ENCODE data around the gene VCL.
"Not testable (repeated sequence)": the region's sequence is repeated elsewhere in the genome, so short reads cannot be mapped to it uniquely, and the experiment has no call there.

The VCL gene

GRCh38 chr10:73997787-73998622, at the start of gene VCL:
Gene VCL, plus strand, starts transcription at chr10:73998116. Its CDS starts 92 bp downstream, at chr10:73998208.
- DNase-seq (ENCODE audit: low read depth in 1 of 2, low spot score in 1 of 2): peak; percentile 88 to 90

- DNase-seq (ENCODE audit: low read depth in 1 of 2, low spot score in 1 of 2): no peak
Measured at GRCh38 chr10:73948947-73949633, 48.8 kb upstream of the VCL start.

DNA sequence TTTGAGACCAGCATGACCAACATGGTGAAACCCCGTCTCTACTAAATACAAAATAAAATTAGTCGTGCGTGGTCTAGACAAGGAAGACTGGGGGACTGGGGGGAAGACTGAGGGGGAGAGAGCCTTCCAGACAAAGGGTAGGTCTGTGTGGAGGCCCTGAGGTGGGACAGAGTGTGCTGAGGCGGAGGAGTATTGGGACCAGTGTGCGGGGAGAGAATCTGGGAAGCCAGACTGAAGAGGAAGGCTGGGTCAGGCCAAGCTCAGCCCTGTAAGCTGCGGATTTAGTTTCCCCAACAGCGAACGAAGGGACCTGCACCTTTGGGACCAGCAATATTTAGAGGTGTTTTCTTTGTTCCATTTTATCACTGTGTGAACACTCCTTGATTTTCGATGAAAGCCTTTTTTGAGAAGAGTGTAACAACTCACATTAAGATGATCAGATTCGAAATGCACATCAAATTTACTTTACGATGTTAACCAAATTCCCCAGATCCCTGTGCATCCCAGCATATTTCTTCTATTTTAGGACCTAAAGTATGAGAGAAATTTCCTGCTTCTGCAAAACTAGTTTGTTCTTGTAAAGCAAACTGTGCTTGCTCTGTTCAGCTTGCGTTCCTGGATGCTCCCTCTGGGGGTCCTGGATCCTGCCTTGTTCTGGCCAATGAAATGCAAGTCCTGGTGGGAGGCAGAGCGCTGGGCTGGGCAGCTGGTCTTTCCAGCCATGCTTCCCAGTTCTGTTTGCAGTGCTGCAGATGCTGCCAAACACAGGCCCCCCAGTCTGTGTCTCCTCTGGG, 47.6 kb upstream of the VCL start:
- DNase-seq (ENCODE audit: low read depth in 1 of 2, low spot score in 1 of 2): no peak

GRCh38 chr10:73953665-73954064, 44.3 kb upstream of the VCL start:
- no peak for DNase-seq (ENCODE audit: low read depth in 1 of 2, low spot score in 1 of 2)

- no peak for DNase-seq (ENCODE audit: low read depth in 1 of 2, low spot score in 1 of 2)
Measured at GRCh38 chr10:73954737-73955136, 43.2 kb upstream of the VCL start.

GRCh38 chr10:73955719-73956118, 42.2 kb upstream of the VCL start:
- DNase-seq (ENCODE audit: low read depth in 1 of 2, low spot score in 1 of 2): no peak

DNA sequence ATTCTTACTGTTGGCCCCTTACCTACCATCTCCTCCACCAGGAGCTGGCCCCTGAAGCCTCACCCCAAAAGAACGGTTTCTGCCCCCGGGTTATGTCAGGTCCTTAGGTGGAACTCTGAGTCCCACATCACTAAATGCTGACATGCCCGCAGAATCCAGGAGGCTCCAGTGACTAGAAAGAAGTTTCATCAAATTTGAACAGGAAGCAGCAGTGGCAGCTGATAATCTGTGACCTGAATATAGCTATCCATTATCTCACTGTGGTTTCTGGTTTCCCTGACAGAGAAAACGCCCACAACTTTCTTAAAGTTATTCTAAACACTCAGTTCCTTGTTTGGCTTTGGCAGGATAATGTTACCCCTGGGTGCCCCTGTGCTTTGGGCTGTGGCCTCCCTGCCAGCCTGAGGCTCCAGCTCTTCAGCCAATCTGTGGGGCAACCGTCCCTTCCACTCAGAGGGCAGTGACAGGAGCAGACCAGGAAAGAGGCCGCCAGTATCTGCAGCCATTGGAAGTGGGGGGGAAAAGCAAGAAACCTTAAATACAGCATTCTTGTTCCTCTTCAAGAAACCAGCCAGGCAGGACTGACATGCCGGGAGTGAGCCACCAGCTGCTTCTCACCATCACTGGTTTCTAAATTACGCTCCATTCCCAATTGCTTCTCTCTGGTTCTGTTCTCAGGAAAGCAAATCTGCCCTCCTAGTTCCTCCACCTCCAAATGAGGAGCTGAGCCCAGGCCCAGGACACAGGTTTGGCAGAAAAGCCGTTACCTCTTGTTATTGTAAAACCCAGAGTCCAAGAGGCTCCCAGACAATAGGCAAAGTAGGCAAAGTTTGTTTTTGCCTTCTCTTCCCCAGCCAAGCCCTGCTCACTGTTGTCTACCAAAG, 41.2 kb upstream of the VCL start:
- no peak for DNase-seq (ENCODE audit: low read depth in 1 of 2, low spot score in 1 of 2)

DNA sequence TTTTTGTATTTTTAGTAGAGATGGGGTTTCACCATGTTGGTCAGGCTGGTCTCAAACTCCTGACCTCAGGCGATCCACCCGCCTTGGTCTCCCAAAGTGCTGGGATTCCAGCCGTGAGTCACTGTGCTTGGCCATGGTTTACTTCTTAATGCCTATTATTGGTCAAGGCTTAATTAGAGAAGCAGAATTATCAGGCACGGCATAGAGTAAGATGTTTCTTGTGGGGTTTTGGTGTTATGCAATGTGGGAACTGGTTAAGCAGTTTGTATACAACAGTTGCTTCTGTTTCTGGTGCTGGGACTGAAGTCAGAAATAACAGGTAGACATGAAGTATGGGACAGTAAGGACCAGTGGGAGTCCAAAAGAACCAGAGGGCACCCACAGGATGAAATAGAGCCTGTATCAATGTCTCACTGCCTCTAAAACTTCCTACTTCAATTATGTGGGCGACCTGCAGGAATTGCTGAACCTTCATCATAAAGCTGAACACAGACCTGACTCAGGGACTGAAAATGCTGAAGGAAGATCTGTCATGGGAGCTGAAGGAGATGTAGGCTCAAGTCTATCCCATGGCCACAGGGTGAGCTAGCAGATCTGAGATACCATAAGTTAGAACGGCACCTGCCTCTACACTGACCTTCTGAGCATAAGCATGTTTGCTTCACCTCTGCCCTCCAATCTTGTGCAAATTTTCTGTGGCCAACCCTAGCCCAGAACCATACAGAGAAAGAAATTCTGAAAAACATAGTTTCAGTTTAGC, 38.3 kb upstream of the VCL start:
- no peak for DNase-seq (ENCODE audit: low read depth in 1 of 2, low spot score in 1 of 2)

DNA sequence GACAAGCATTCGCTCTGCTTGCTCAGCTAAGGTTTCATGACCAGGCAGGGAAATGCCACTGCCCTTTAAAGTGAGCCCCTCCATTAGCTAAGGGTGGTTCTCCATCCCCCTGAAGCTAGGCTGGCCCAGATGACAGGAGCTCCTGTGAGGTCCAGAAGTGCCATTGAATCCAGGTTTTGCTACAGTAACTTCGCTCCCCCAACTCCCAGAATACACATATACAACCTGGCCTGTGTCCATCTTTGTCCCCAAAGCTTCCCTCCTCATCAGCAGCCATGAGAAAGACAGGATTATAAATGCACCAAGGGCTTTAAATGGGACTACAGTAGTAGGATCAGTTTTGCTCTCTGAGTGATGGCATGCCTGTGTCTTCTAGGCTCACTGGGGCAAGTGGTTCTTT, 35.5 kb upstream of the VCL start:
- no peak for DNase-seq (ENCODE audit: low read depth in 1 of 2, low spot score in 1 of 2)

DNA sequence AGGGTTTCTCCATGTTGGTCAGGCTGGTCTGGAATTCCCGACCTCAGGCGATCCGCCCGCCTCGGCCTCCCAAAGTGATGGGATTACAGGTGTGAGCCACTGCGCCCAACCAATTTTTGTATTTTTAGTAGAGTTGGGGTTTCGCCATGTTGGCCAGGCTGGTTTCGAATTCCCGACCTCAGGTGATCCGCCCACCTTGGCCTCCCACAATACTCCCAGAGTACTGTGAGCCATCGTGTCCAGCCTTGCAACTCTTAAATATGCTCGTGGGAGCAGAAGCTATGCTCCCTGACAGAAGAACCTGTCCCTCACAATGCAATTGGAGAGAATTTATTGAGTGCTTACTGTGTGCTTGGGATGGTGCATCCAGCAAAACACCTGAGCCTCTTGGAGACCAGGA, 34.4 kb upstream of the VCL start:
- DNase-seq (ENCODE audit: low read depth in 1 of 2, low spot score in 1 of 2): not testable (repeated sequence)

DNA sequence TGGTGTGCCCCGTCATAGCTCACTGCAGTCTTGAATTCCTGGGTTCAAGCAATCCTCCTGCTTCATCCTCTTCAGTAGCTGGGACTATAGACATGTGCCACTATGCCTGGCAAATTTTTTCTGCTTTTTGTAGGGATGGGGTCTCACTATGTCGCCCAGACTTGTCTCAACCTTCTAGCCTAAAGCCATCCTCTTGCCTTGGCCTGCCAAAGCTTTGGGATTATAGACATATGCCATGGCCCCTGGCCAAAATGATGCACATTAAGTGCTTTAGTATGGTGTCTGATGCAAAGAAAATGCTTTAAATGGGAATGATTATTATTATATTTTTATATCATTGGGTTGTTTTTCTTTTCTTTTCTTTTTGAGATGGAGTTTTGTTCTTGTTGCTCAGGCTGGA, 33.2 kb upstream of the VCL start:
- no peak for DNase-seq (ENCODE audit: low read depth in 1 of 2, low spot score in 1 of 2)

DNA sequence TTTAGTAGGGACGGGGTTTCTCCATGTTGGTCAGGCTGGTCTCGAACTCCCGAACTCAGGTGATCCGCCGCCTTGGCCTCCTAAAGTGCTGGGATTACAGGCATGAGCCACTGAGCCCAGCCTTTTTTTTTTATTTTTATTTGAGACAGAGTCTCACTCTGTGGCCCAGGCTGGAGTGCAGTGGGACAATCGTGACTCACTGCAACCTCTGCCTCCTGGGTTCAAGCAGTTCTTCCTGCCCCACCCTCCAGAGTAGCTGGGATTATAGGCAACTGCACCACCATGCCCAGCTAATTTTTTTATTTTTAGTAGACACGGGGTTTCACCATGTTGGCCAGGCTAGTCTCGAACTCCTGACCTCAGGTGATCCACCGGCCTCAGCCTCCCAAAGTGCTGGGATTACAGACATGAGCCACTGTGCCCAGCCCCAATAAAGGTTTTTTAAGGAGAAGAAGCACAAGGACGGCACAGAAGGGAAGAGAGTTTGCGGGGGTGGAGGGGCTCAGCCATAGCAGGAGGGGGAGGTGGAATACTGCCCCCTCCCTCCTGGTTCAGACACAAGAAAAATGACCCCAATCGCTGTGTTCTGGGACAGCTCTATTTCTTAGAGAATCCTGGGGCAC, 32.5 kb upstream of the VCL start:
- not testable (repeated sequence) for DNase-seq (ENCODE audit: low read depth in 1 of 2, low spot score in 1 of 2)

DNA sequence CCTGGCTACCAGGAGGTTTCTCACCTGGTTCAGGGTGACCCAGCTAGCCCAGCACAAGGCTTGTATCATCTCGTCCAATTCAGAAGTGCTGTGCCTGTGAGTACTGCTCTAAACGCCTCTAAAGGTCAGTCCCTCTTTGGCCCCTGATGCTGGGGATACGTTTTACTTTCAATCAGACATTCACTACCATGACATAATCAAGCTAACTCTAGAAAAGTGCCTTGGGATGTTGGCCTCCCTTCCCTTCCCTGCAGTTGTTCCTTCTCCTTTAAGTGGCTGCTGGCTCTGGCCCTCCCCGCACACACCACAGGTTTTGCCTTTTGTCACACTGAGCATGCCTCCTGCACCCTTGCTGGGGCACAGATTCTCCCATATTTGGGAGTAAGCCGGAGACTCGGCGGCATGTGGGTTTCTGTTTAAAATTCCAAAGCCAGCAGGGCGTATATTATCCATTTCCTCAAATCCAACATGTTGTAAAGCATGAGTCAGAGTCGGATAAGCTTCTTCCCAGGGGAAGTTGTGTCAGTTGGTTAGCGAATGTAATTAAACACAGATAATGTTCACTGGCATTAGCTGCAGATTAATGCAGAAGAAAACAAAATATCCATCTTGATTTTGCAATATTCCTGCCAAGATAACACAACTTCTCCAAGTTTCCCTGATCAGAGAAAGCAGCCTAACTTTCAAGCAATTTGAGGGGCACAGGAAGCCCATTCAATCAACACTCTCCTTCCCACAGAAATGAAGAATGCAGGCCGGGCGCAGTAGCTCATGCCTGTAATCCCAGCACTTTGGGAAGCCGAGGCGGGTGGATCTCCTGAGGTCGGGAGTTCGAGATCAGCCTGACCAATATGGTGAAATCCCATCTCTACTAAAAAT, 31.8 kb upstream of the VCL start:
- DNase-seq (ENCODE audit: low read depth in 1 of 2, low spot score in 1 of 2): no peak

DNA sequence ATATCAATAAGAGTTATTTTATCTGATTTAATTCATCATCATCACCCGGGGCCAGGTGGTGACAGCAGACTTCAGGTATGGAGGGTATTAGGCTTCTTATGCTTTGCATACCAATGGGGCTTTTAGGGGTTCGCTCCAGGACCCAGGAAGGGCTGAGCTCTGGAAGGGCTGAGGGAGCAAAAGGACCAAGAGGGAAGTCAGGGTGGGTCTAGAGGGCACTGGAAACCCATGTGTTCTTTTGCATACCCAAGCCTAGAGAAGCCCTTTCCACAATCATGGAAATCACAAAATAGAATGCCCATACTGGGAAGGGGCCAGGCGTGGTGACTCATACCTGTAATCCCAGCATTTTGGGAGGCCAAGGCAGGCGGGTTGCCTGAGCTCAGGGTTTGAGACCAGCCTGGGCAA, 30.9 kb upstream of the VCL start:
- DNase-seq (ENCODE audit: low read depth in 1 of 2, low spot score in 1 of 2): no peak

GRCh38 chr10:73967544-73967943, 30.4 kb upstream of the VCL start:
- DNase-seq (ENCODE audit: low read depth in 1 of 2, low spot score in 1 of 2): no peak

DNA sequence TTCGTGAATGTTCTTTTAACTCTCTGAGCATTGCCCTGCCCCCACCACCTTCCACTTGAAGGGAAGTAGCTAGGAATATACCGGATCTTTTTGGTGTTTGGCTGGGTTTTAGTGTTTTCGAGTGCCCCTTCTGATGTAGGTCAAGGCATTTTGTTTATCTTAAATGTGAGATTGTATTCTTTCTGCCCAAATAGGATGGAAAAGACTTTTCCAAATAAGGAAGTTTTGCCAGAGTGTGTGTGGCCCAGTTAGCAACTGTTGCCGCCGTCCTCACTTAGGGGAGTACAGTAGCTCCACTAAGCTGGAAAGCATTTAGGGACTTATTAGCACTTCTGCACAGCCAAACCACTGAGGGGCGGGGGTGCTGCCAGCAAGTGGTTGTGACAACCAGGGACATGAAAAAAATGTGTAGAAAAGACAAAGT, 29.8 kb upstream of the VCL start:
- DNase-seq (ENCODE audit: low read depth in 1 of 2, low spot score in 1 of 2): no peak

DNA sequence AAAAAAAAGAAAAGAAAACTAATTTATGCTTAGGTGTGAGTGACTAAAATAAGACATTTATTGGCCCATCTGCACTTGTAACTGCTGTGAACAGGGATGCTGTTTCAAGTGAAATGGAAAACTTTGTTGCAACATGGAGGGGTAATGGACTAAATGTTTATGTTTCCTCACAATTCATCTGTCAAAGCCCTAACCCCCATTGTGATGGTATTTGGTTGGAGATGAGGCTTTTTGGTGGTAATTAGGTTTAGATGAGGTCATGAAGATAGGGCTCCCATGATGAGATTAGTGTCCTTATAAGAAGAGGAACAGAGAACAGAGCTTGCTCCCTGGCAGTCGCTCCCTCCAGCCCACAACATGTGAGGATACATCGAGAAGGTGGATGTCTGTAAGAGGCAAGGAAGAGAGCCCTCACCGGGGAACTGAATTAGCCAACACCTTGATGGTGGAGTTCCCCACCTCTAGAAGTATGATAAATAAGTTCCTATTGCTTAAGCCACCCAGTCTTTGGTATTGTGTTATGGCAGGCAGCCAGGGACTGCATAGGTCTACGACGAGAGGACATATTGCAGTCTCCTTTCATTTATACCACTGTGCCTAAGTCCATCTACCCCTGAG, 28.6 kb upstream of the VCL start:
- no peak for DNase-seq (ENCODE audit: low read depth in 1 of 2, low spot score in 1 of 2)

DNA sequence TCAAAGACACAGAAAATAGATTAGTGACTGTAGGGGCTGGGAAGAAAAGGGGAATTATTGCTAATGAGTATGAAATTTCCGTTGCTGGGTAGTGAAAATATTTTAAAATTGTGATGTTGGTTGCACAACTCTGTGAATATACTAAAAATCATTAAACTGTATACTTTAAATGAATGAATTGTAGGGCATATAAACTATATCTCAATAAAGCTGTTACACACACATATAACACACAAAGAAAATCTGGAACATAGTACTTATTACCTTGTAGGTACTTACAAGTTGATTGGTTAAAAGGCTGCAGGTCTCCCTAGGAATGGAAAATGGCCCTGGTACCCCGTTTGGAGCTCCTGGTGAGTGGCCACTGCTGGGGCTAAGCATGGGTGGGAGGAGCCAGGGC, 27.1 kb upstream of the VCL start:
- DNase-seq (ENCODE audit: low read depth in 1 of 2, low spot score in 1 of 2): no peak
